Stimulated activated CD4-positive, alpha-beta T cell treated with anti-CD3 and anti-CD28 coated beads, TNF-alpha, amount 100 ng/mL, for 24 hours (primary cell): ENCODE measurements around the gene SERTM1.
A peak's percentile ranks its signal among the peaks of the same experiment; 100 is the strongest.

Source experiments
- DNase-seq, 3 experiments: peaks; one replicate each; pipeline ENCODE4 v3.0.0-alpha.2; 2020; ENCODE audit warnings: low read depth in 3 of 3

The SERTM1 gene

GRCh38 chr13:36710396-36710795, 36.6 kb downstream of the SERTM1 start:
- no peak for DNase-seq

GRCh38 chr13:36712290-36712689, 38.5 kb downstream of the SERTM1 start:
- DNase-seq, result no peak

GRCh38 chr13:36712770-36713169, 39.0 kb downstream of the SERTM1 start:
- no peak for DNase-seq

GRCh38 chr13:36713887-36714286, 40.1 kb downstream of the SERTM1 start:
- no peak for DNase-seq

- no peak for DNase-seq
Observed at GRCh38 chr13:36715841-36716240, 42.0 kb downstream of the SERTM1 start.

GRCh38 chr13:36717017-36717416, 43.2 kb downstream of the SERTM1 start:
- no peak for DNase-seq

- DNase-seq, result no peak
Observed at GRCh38 chr13:36717966-36718545, 44.2 kb downstream of the SERTM1 start.

GRCh38 chr13:36718686-36719085, 44.9 kb downstream of the SERTM1 start:
- no peak for DNase-seq

GRCh38 chr13:36724141-36724540, 50.3 kb downstream of the SERTM1 start:
- DNase-seq, result no peak

GRCh38 chr13:36725936-36726335, 52.1 kb downstream of the SERTM1 start:
- no peak for DNase-seq

GRCh38 chr13:36728006-36728405, 54.2 kb downstream of the SERTM1 start:
- no peak for DNase-seq

- DNase-seq, result peak; percentile 5 to 16 (median 9)
Observed at GRCh38 chr13:36736119-36736726, 62.4 kb downstream of the SERTM1 start.

- no peak for DNase-seq
Observed at GRCh38 chr13:36737524-36738083, 63.8 kb downstream of the SERTM1 start.

GRCh38 chr13:36745436-36745835, 71.6 kb downstream of the SERTM1 start:
- no peak for DNase-seq

GRCh38 chr13:36746051-36746450, 72.2 kb downstream of the SERTM1 start:
- no peak for DNase-seq
